HepG2 (cell line): ENCODE data around the gene CHCHD6. TPM values are rescaled to one million over a fixed set of nuclear protein-coding genes. Genes with fewer than 3 reads are reported as not detected.

Source experiments
- ATM ChIP-seq: fragments of 450-650 bp; IDR thresholded peaks from 2 replicates; pipeline ENCODE4 v1.7.1; 2017; ENCODE audit warnings: mild to moderate bottlenecking, borderline replicate concordance
- BRCA1 ChIP-seq: sonication (generic); formaldehyde crosslinking; IDR thresholded peaks from 2 replicates; pipeline ENCODE4 v1.4.0; 2020; ENCODE audit warnings: missing genetic modification reagents
- CBFB ChIP-seq: sonication (generic); formaldehyde crosslinking; IDR thresholded peaks from 2 replicates; pipeline ENCODE4 v1.4.0; 2020; ENCODE audit warnings: missing genetic modification reagents
- HNRNPUL1 ChIP-seq: fragments of 200-400 bp; formaldehyde crosslinking; IDR thresholded peaks from 2 replicates; pipeline ENCODE4 v1.6.1; 2017; ENCODE audit warnings: low read depth, mild to moderate bottlenecking, low read length, moderate library complexity
- MAFG ChIP-seq: sonication (generic); formaldehyde crosslinking; IDR thresholded peaks from 2 replicates; pipeline ENCODE4 v1.5.1; 2020; ENCODE audit warnings: mild to moderate bottlenecking, missing genetic modification reagents
- MBNL3 ChIP-seq: fragments of 250-450 bp; sonication (Bioruptor Pico); conservative IDR thresholded peaks from 2 replicates; pipeline ENCODE4 v1.8.0; 2022; ENCODE audit warnings: mild to moderate bottlenecking, inconsistent platforms
- ONECUT2 ChIP-seq: sonication (generic); formaldehyde crosslinking; IDR thresholded peaks from 2 replicates; pipeline ENCODE4 v1.4.0; 2020; ENCODE audit warnings: missing genetic modification reagents
- SETDB1 ChIP-seq: sonication (generic); formaldehyde crosslinking; IDR thresholded peaks from 2 replicates; pipeline ENCODE4 v1.5.1; 2020; ENCODE audit warnings: missing genetic modification reagents, mild to moderate bottlenecking, borderline replicate concordance
- SIN3B ChIP-seq: fragments of 150-350 bp; IDR thresholded peaks from 2 replicates; pipeline ENCODE4 v1.6.1; 2014; ENCODE audit warnings: low read length
- SOX5 ChIP-seq: IDR thresholded peaks from 2 replicates; pipeline ENCODE4 v1.6.1; 2016; ENCODE audit warnings: borderline replicate concordance
- TEAD2 ChIP-seq: sonication (generic); formaldehyde crosslinking; IDR thresholded peaks from 2 replicates; pipeline ENCODE4 v1.9.0; 2021; ENCODE audit warnings: missing genetic modification reagents
- TGIF2 ChIP-seq: IDR thresholded peaks from 2 replicates; pipeline ENCODE4 v1.6.1; 2016; ENCODE audit warnings: control low read depth, missing compliant biosample characterization
- TOPORS ChIP-seq: sonication (generic); formaldehyde crosslinking; IDR thresholded peaks from 2 replicates; pipeline ENCODE4 v1.8.0; 2023; ENCODE audit warnings: mild to moderate bottlenecking, missing genetic modification reagents
- ZNF232 ChIP-seq: sonication (generic); formaldehyde crosslinking; IDR thresholded peaks from 2 replicates; pipeline ENCODE4 v1.4.0; 2020; ENCODE audit warnings: missing genetic modification reagents, borderline replicate concordance
- ZNF570 ChIP-seq: sonication (generic); formaldehyde crosslinking; IDR thresholded peaks from 2 replicates; pipeline ENCODE4 v1.4.0; 2020; ENCODE audit warnings: mild to moderate bottlenecking, missing genetic modification reagents, borderline replicate concordance
- ZNF678 ChIP-seq: sonication (generic); formaldehyde crosslinking; IDR thresholded peaks from 2 replicates; pipeline ENCODE4 v1.4.0; 2020; ENCODE audit warnings: mild to moderate bottlenecking, missing genetic modification reagents
- ZNF766 ChIP-seq: sonication (generic); formaldehyde crosslinking; IDR thresholded peaks from 2 replicates; pipeline ENCODE4 v1.5.0; 2020; ENCODE audit warnings: missing genetic modification reagents, borderline replicate concordance
- polyA plus RNA-seq, 8 experiments: library from polyadenylated mRNA; depleted of rRNA in 3 of 8; stranded (reverse) in 7 of 8; unstranded in 1 of 8; fragments of >200 nt; fragmentation: Illumina TruSeq in 4 of 8; extraction: Trizol in 4 of 8; gene quantifications; 2 replicates each; pipeline versions ENCODE4 v1.2.1 to v1.2.3, GENCODE V29; 2011 to 2016; ENCODE audit warnings: low read depth in 4 of 8, missing spikeins in 1 of 8, mixed read lengths in 1 of 8; ENCODE audit not compliant: insufficient read depth in 1 of 8
- total RNA-seq, 5 experiments: library from RNA; depleted of rRNA; stranded (reverse); fragments of >200 nt; fragmentation: Illumina TruSeq; extraction: Trizol; gene quantifications; 2 replicates each; pipeline ENCODE4 v1.2.3, GENCODE V29; 2016; ENCODE audit warnings: low read depth in 1 of 5
- TF ChIP-seq, protein P1 (sequence below): sonication (generic); formaldehyde crosslinking; IDR thresholded peaks from 2 replicates; pipeline ENCODE4 v1.4.0; 2020; ENCODE audit warnings: missing genetic modification reagents
- TF ChIP-seq, protein P2 (sequence below): sonication (generic); formaldehyde crosslinking; IDR thresholded peaks from 2 replicates; pipeline ENCODE4 v1.4.0; 2020; ENCODE audit warnings: missing genetic modification reagents
- TF ChIP-seq, protein P3 (sequence below): IDR thresholded peaks from 2 replicates; pipeline ENCODE4 v1.6.1; 2012; ENCODE audit warnings: inconsistent platforms
- TF ChIP-seq, protein P4 (sequence below): sonication (generic); formaldehyde crosslinking; conservative IDR thresholded peaks from 2 replicates; pipeline ENCODE4 v1.8.0; 2022; ENCODE audit warnings: missing genetic modification reagents
- TF ChIP-seq, protein P5 (sequence below): IDR thresholded peaks from 2 replicates; pipeline ENCODE4 v1.6.1; 2016; ENCODE audit warnings: low read depth, control low read depth
- TF ChIP-seq, protein P6 (sequence below): sonication (generic); formaldehyde crosslinking; IDR thresholded peaks from 2 replicates; pipeline ENCODE4 v1.4.0; 2020; ENCODE audit warnings: missing genetic modification reagents

CHCHD6 gene
- total and polyA plus RNA-seq, 2 of the 13 experiments (the other 11 are each of a cell fraction or from before 2014, with no cell fraction given), result 20.3 to 20.8 TPM

DNA sequence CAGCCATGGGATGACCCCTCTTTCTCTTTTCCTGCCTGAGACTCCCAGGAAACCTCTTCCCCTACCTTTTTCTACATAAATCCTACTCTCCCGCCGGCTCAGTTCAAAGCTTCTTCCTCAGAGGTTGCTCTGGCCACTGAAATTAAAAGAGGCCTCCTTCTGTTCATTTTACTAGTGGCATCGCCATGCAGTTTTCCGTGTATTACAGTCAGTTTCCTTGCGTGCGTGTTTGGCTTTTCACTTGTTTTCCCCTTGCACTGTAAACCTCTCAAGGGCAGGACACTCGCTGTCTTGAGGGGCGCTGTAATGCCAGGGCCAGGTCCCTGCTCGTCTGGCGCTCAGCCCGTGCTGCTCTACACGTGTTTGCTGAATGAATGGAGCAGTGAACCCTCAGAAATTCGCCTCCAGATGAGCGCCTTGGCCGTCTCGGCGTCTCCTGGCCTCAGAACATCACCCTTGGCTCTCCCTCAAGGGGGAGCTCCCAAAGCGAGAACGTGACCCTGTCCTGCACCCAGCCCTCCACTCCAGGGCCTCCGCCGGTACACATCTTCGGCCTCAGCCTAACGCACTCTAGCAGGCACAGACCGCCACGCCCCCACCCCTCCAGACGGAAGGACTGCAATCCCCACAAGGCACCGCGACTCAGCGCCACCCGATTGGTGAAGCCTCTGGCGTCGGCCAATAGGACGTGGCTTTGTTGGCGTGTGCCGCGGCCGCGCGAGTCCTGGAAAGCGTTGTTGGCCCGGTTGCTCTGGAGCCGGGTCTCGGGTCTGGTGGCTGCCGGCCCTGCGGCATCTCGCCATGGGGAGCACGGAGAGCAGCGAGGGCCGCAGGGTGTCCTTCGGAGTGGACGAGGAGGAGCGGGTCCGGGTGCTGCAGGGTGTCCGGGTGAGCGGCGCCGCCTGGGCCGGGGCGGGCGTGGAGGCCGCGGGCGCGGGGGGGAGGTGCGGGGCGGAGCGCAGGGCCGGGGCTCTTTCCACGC is at the start of gene CHCHD6 (continued):
- TF ChIP-seq, protein P1, sequence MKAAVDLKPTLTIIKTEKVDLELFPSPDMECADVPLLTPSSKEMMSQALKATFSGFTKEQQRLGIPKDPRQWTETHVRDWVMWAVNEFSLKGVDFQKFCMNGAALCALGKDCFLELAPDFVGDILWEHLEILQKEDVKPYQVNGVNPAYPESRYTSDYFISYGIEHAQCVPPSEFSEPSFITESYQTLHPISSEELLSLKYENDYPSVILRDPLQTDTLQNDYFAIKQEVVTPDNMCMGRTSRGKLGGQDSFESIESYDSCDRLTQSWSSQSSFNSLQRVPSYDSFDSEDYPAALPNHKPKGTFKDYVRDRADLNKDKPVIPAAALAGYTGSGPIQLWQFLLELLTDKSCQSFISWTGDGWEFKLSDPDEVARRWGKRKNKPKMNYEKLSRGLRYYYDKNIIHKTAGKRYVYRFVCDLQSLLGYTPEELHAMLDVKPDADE (CRISPR knock-in tag), result no peak
- TF ChIP-seq SETDB1 (CRISPR knock-in tag), result no peak
- TF ChIP-seq CBFB (CRISPR knock-in tag), result 0 out of 2 replicates have a peak, but pooled peaks have one; percentile 11
- TF ChIP-seq ZNF678 (CRISPR knock-in tag), result no peak
- TF ChIP-seq ZNF766 (CRISPR knock-in tag), result no peak
- no peak for TF ChIP-seq TOPORS
- TF ChIP-seq BRCA1 (CRISPR knock-in tag), result no peak
- TF ChIP-seq, protein P2, sequence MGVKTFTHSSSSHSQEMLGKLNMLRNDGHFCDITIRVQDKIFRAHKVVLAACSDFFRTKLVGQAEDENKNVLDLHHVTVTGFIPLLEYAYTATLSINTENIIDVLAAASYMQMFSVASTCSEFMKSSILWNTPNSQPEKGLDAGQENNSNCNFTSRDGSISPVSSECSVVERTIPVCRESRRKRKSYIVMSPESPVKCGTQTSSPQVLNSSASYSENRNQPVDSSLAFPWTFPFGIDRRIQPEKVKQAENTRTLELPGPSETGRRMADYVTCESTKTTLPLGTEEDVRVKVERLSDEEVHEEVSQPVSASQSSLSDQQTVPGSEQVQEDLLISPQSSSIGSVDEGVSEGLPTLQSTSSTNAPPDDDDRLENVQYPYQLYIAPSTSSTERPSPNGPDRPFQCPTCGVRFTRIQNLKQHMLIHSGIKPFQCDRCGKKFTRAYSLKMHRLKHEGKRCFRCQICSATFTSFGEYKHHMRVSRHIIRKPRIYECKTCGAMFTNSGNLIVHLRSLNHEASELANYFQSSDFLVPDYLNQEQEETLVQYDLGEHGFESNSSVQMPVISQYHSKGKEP (CRISPR knock-in tag), result no peak
- TF ChIP-seq, protein P3, sequence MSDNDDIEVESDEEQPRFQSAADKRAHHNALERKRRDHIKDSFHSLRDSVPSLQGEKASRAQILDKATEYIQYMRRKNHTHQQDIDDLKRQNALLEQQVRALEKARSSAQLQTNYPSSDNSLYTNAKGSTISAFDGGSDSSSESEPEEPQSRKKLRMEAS, result peak; percentile 90
- 0 out of 2 replicates have a peak, but pooled peaks have one; percentile 20 for TF ChIP-seq SOX5 (CRISPR knock-in tag)
- no peak for TF ChIP-seq SIN3B
- TF ChIP-seq, protein P4, sequence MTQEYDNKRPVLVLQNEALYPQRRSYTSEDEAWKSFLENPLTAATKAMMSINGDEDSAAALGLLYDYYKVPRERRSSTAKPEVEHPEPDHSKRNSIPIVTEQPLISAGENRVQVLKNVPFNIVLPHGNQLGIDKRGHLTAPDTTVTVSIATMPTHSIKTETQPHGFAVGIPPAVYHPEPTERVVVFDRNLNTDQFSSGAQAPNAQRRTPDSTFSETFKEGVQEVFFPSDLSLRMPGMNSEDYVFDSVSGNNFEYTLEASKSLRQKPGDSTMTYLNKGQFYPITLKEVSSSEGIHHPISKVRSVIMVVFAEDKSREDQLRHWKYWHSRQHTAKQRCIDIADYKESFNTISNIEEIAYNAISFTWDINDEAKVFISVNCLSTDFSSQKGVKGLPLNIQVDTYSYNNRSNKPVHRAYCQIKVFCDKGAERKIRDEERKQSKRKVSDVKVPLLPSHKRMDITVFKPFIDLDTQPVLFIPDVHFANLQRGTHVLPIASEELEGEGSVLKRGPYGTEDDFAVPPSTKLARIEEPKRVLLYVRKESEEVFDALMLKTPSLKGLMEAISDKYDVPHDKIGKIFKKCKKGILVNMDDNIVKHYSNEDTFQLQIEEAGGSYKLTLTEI (CRISPR knock-in tag), result no peak
- TF ChIP-seq ATM, result no peak
- TF ChIP-seq MBNL3 (CRISPR knock-in tag), result no peak
- no peak for TF ChIP-seq TEAD2
- TF ChIP-seq TGIF2 (CRISPR knock-in tag), result peak; percentile 66; the same call in 1 of the 2 replicates
- TF ChIP-seq, protein P5, sequence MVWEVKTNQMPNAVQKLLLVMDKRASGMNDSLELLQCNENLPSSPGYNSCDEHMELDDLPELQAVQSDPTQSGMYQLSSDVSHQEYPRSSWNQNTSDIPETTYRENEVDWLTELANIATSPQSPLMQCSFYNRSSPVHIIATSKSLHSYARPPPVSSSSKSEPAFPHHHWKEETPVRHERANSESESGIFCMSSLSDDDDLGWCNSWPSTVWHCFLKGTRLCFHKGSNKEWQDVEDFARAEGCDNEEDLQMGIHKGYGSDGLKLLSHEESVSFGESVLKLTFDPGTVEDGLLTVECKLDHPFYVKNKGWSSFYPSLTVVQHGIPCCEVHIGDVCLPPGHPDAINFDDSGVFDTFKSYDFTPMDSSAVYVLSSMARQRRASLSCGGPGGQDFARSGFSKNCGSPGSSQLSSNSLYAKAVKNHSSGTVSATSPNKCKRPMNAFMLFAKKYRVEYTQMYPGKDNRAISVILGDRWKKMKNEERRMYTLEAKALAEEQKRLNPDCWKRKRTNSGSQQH (CRISPR knock-in tag), result peak; percentile 100
- no peak for TF ChIP-seq ZNF232 (CRISPR knock-in tag)
- no peak for TF ChIP-seq ZNF570 (CRISPR knock-in tag)
- TF ChIP-seq HNRNPUL1, result no peak
- no peak for TF ChIP-seq ONECUT2
- TF ChIP-seq, protein P6, sequence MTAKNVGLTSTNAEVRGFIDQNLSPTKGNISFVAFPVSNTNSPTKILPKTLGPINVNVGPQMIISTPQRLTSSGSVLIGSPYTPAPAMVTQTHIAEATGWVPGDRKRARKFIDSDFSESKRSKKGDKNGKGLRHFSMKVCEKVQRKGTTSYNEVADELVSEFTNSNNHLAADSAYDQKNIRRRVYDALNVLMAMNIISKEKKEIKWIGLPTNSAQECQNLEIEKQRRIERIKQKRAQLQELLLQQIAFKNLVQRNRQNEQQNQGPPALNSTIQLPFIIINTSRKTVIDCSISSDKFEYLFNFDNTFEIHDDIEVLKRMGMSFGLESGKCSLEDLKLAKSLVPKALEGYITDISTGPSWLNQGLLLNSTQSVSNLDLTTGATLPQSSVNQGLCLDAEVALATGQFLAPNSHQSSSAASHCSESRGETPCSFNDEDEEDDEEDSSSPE (CRISPR knock-in tag), result peak; percentile 34
- TF ChIP-seq MAFG (CRISPR knock-in tag), result no peak
